Coronary artery (tissue), 2 donors: ENCODE data around the gene BANF1.

Source experiments
- DNase-seq: peaks from one replicate; pipeline ENCODE4 v3.0.0-alpha.2; 2017; ENCODE audit warnings: low spot score
- H3K27ac ChIP-seq, 2 donors: fragments of 200-600 bp; sonication (generic); one replicate each; pipeline ENCODE4 v1.5.1; 2016 to 2019
- H3K4me3 ChIP-seq: fragments of 200-600 bp; sonication (generic); 2 replicates; pipeline ENCODE4 v1.5.1; 2016; ENCODE audit warnings: mild to moderate bottlenecking, moderate library complexity
- CTCF ChIP-seq: fragments of 200-600 bp; sonication (generic); IDR thresholded peaks from one replicate; pipeline ENCODE4 v1.5.1; 2019; ENCODE audit warnings: antibody characterized with exemption

BANF1 gene

GRCh38 chr11:66026017-66026529, 23.8 kb downstream of the BANF1 start, which contains the start of gene CATSPER1:
Gene CATSPER1 (minus strand): TSS chr11:66026479. CDS start chr11:66026379, 100 bp downstream.
- TF ChIP-seq CTCF = no peak
- H3K4me3 ChIP-seq = no peak within 1 kb of the TSS
- DNase-seq = no peak
- H3K27ac ChIP-seq = no peak within 1 kb of the TSS

- TF ChIP-seq CTCF = no peak
- DNase-seq = no peak
- Histone ChIP-seq H3K27ac (no peak overlapping the region), H3K4me3 (no peak overlapping the region)
Measured at GRCh38 chr11:66032957-66033735, 30.8 kb downstream of the BANF1 start.

DNA sequence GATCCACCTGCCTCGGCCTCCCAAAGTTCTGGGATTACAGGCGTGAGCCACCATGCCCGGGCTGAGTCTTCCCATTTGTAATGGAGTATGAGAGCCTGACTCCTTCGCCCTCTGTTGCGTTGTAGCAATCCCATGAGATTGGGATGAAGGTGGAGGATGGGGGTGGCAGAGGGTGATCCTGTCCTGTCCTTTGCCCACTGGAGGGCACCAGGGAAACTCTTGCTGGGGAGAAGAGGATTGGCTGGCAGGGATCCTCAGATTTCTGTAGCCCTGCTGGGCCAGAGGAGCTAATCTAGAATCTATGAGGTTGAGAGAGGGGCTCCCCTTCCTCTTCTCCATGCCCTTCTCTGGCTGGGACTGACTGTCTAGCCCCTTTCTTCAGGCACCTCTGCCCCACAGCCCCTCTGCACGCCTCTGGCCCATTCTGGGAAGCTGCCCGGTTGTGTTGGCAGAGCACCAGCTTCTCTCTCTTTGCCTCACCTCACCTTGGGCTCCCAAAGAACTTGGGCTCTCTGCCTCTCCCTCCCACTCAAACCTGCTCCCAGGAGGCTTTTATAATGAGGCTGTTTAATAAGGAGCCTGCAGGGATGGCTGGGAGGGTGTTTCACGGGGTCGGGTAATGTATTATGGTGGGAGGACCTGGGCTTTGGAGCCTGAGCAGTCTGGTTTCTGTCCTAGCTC, 33.5 kb downstream of the BANF1 start:
- no peak for DNase-seq
- Histone ChIP-seq H3K4me3 (no peak overlapping the region), H3K27ac (no peak overlapping the region)
- TF ChIP-seq CTCF = no peak

- H3K4me3 ChIP-seq = no peak overlapping the region
- no peak for DNase-seq
- TF ChIP-seq CTCF = no peak
- no peak overlapping the region for H3K27ac ChIP-seq
Measured at GRCh38 chr11:66036334-66036710, 34.0 kb downstream of the BANF1 start.

GRCh38 chr11:66037327-66037726, 35.0 kb downstream of the BANF1 start:
- no peak for TF ChIP-seq CTCF

DNA sequence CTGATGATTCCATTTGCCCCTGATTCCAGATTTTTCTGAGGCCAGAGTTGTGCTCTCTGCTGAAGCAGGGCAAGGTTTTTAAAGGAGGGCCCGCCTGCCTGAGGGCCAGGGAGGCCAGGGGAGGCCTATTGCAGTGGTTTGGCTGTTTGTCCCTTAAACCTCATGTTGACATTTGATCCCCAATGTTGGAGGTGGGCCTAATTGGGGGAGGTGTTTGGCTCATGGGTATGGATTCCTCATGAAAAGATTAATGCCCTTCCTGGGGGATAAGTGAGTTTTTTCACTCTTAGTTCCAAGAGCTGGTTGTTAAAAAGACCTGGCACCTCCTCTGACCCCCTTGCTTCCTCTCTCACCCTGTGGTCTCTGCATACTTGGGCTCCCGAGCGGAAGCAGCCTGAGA, 37.5 kb downstream of the BANF1 start:
- DNase-seq = no peak
- H3K27ac ChIP-seq = no peak overlapping the region
- H3K4me3 ChIP-seq = no peak overlapping the region
- TF ChIP-seq CTCF = no peak

More at GRCh38 chr11:66037327-66037726, 35.0 kb downstream of the BANF1 start:
- Histone ChIP-seq H3K4me3 (no peak overlapping the region), H3K27ac (no peak overlapping the region)
- no peak for DNase-seq
